Coronary artery (tissue), 2 donors: ENCODE measurements around the gene MRPS26.
A peak's percentile ranks its signal among the peaks of the same experiment; 100 is the strongest.
"Not testable (repeated sequence)": the region's sequence is repeated elsewhere in the genome, so short reads cannot be mapped to it uniquely, and the experiment has no call there.

Experiments used
- DNase-seq: peaks from one replicate; pipeline ENCODE4 v3.0.0-alpha.2; 2017; ENCODE audit warnings: low spot score
- H3K27ac ChIP-seq, 2 donors: fragments of 200-600 bp; sonication (generic); one replicate each; pipeline ENCODE4 v1.5.1; 2016 to 2019
- H3K4me3 ChIP-seq: fragments of 200-600 bp; sonication (generic); 2 replicates; pipeline ENCODE4 v1.5.1; 2016; ENCODE audit warnings: mild to moderate bottlenecking, moderate library complexity
- CTCF ChIP-seq: fragments of 200-600 bp; sonication (generic); IDR thresholded peaks from one replicate; pipeline ENCODE4 v1.5.1; 2019; ENCODE audit warnings: antibody characterized with exemption

Gene MRPS26

GRCh38 chr20:3068986-3069900 lies 23.4 kb downstream of the MRPS26 start:
- no peak for DNase-seq
- Histone ChIP-seq H3K4me3 (no peak overlapping the region), H3K27ac (no peak overlapping the region)
- no peak for TF ChIP-seq CTCF

DNA sequence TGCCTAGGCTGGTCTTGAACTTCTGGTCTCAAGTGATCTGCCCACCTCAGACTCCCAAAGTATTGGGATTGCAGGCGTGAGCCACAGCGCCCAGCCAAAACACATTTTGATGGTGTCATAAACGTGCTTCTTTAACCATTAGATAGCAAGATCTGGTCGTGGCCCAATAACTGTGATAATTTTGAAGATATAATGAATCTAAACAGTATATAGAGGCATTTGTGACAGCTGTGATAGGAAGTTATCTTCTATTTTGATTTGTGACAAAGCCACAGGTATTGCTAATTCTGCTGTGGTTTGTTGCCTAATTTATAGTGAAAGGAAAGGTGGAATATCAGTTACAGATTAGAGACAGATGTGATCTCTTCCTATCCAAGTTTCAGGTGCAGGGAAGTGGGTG lies 24.9 kb downstream of the MRPS26 start:
- H3K4me3 ChIP-seq, result no peak overlapping the region
- no peak for DNase-seq
- TF ChIP-seq CTCF, result no peak
- H3K27ac ChIP-seq, result no peak overlapping the region

DNA sequence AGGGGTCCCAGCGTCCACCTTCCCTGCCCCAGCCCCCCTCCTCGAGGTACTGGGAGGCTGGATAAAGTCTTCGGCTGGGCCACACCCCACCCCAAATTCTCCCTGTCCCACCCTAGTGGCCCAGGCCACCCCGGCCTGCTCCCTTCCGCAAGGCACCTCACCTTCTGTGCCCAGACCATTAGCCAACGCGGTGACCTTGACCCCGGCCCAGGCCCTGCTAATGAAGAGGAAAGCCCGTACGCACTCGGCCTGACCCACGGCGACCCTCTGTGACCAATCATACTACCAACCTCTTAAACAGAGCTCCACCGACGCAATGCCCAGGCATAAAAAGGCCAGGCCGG lies 25.4 kb downstream of the MRPS26 start:
- H3K27ac ChIP-seq, result no peak overlapping the region
- TF ChIP-seq CTCF, result no peak
- DNase-seq, result no peak
- peak overlapping the region; percentile 68 for H3K4me3 ChIP-seq

GRCh38 chr20:3071610-3072529 lies 26.0 kb downstream of the MRPS26 start, which contains the start of gene OXT:
Gene OXT, plus strand, starts transcription at chr20:3071620. Its CDS starts 36 bp downstream, at chr20:3071656.
- H3K4me3 ChIP-seq, result peak within 1 kb of the TSS; percentile 68
- no peak within 1 kb of the TSS for H3K27ac ChIP-seq

GRCh38 chr20:3072530-3073250 lies 26.8 kb downstream of the MRPS26 start:
- no peak for DNase-seq
- Histone ChIP-seq H3K4me3 (peak overlapping the region; percentile 68), H3K27ac (no peak overlapping the region)
- no peak for TF ChIP-seq CTCF

More at GRCh38 chr20:3071610-3072529, 26.0 kb downstream of the MRPS26 start, which contains the start of gene OXT:
- DNase-seq, result no peak
- no peak for TF ChIP-seq CTCF

DNA sequence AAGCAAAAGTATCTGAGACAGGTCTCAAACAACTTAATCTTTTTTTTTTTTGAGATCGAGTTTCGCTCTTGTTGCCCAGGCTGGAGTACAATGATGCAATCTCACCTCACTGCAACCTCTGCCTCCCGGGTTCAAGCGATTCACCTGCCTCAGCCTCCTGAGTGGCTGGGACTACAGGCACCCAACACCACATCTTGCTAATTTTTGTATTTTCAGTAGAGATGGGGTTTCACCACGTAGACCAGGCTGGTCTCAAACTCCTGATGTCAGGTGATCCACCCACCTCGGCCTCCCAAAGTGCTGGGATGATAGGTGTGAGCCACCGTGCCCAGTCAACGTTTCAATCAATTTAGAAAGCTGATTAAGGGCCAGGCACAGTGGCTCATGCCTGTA lies 27.4 kb downstream of the MRPS26 start:
- not testable (repeated sequence) for DNase-seq, H3K27ac ChIP-seq, H3K4me3 ChIP-seq

DNA sequence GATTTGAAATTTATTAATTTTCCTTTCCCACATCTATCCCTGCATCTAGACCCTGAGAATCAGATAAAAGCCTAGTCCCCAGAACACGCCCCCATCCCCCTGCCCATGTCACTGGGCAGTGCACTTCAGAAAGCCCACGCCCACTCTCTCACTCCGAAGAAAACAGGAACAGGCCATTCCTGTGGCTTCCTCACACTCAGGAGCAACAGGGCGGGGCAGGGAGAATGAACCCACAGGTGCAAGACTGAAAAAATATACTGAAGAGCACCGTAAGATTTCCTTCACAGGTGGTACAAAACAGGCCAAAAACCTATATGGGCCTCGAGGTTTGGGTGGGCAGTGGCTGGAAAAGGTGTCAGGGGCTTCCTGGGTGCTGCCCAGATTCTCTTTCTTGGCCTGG lies 29.0 kb downstream of the MRPS26 start:
- H3K4me3 ChIP-seq, result no peak overlapping the region
- DNase-seq, result no peak
- no peak overlapping the region for H3K27ac ChIP-seq
- TF ChIP-seq CTCF, result no peak

- H3K27ac ChIP-seq, DNase-seq, H3K4me3 ChIP-seq: not testable (repeated sequence)
These were observed 29.5 kb downstream of the MRPS26 start for GRCh38 chr20:3075315-3075714.
